Skeletal muscle cell (primary cell): Measurements from ENCODE around the gene BRWD1.
"Not testable (repeated sequence)": the region's sequence is repeated elsewhere in the genome, so short reads cannot be mapped to it uniquely, and the experiment has no call there.

ENCODE experiments used
- DNase-seq: peaks from one replicate; pipeline ENCODE4 v3.0.0-alpha.2; 2010; ENCODE audit warnings: low read depth
- H3K4me3 ChIP-seq: 2 replicates; pipeline ENCODE4 v1.5.1; 2011; ENCODE audit warnings: low read depth, mild to moderate bottlenecking, control low read depth, low read length, moderate library complexity

BRWD1 gene

GRCh38 chr21:39307466-39307865, 6.0 kb downstream of the BRWD1 start:
- no peak for DNase-seq
- no peak overlapping the region for H3K4me3 ChIP-seq

- no peak overlapping the region for H3K4me3 ChIP-seq
Measured at GRCh38 chr21:39300587-39300986, 12.8 kb downstream of the BRWD1 start.

GRCh38 chr21:39296891-39297290, 16.5 kb downstream of the BRWD1 start:
- DNase-seq = no peak
- H3K4me3 ChIP-seq = no peak overlapping the region

More at GRCh38 chr21:39300587-39300986, 12.8 kb downstream of the BRWD1 start:
- DNase-seq = no peak

- H3K4me3 ChIP-seq = no peak overlapping the region
- no peak for DNase-seq
Measured at GRCh38 chr21:39288987-39289386, 24.4 kb downstream of the BRWD1 start.

GRCh38 chr21:39282911-39283310, 30.5 kb downstream of the BRWD1 start:
- no peak for DNase-seq
- H3K4me3 ChIP-seq = no peak overlapping the region

- no peak overlapping the region for H3K4me3 ChIP-seq
- DNase-seq = no peak
Measured at GRCh38 chr21:39281853-39282252, 31.6 kb downstream of the BRWD1 start.

GRCh38 chr21:39281207-39281606, 32.2 kb downstream of the BRWD1 start:
- DNase-seq = no peak

GRCh38 chr21:39269620-39270019, 43.8 kb downstream of the BRWD1 start:
- DNase-seq = no peak
- no peak overlapping the region for H3K4me3 ChIP-seq

More at GRCh38 chr21:39281207-39281606, 32.2 kb downstream of the BRWD1 start:
- H3K4me3 ChIP-seq = no peak overlapping the region

GRCh38 chr21:39265603-39266002, 47.8 kb downstream of the BRWD1 start:
- DNase-seq = no peak
- no peak overlapping the region for H3K4me3 ChIP-seq

- H3K4me3 ChIP-seq = no peak overlapping the region
- peak; percentile 12 for DNase-seq
Measured at GRCh38 chr21:39263372-39263771, 50.1 kb downstream of the BRWD1 start.

- no peak for DNase-seq
- no peak overlapping the region for H3K4me3 ChIP-seq
Measured at GRCh38 chr21:39258207-39258606, 55.2 kb downstream of the BRWD1 start.

- no peak overlapping the region for H3K4me3 ChIP-seq
- no peak for DNase-seq
Measured at GRCh38 chr21:39251326-39251725, 62.1 kb downstream of the BRWD1 start.

- DNase-seq = no peak
- H3K4me3 ChIP-seq = no peak overlapping the region
Measured at GRCh38 chr21:39238275-39238674, 75.2 kb downstream of the BRWD1 start.

- no peak overlapping the region for H3K4me3 ChIP-seq
- peak; percentile 14 for DNase-seq
Measured at GRCh38 chr21:39232861-39233291, 80.6 kb downstream of the BRWD1 start.

- DNase-seq = no peak
- H3K4me3 ChIP-seq = no peak overlapping the region
Measured at GRCh38 chr21:39224930-39225329, 88.5 kb downstream of the BRWD1 start.

- no peak for DNase-seq
- no peak overlapping the region for H3K4me3 ChIP-seq
Measured at GRCh38 chr21:39221997-39222486, 91.4 kb downstream of the BRWD1 start.

- DNase-seq = no peak
- H3K4me3 ChIP-seq = no peak overlapping the region
Measured at GRCh38 chr21:39221282-39221996, 92.0 kb downstream of the BRWD1 start.

GRCh38 chr21:39220875-39221274, 92.6 kb downstream of the BRWD1 start:
- H3K4me3 ChIP-seq, DNase-seq: not testable (repeated sequence)

GRCh38 chr21:39220150-39220549, 93.3 kb downstream of the BRWD1 start:
- DNase-seq = no peak
- H3K4me3 ChIP-seq = no peak overlapping the region

GRCh38 chr21:39218082-39218409, 95.4 kb downstream of the BRWD1 start:
- no peak overlapping the region for H3K4me3 ChIP-seq
- DNase-seq = no peak

GRCh38 chr21:39217356-39218081, 95.9 kb downstream of the BRWD1 start:
- no peak for DNase-seq

More at GRCh38 chr21:39217356-39218081, 95.9 kb downstream of the BRWD1 start:
- no peak overlapping the region for H3K4me3 ChIP-seq
